OCI-LY7 (cell line): Measurements from ENCODE around the gene SLC13A2. TPM values are rescaled to one million over a fixed set of nuclear protein-coding genes. Genes with fewer than 3 reads are reported as not detected.

Experiments
- BruUV-seq: library from RNA; stranded (reverse); fragments of 400-500 nt; replicated peaks from 2 replicates; lab custom pipeline; 2021; lab: Mats Ljungman, UMichigan
- CTCF ChIA-PET: fragments of 300-600 bp; sonication (Branson Sonifier 250); formaldehyde crosslinking; loops from one replicate; lab custom pipeline; 2022; ENCODE audit warnings: antibody characterized with exemption; ENCODE audit not compliant: unreplicated experiment; lab: Charles Lee
- POLR2A ChIA-PET: fragments of 300-600 bp; sonication (Branson Sonifier 250); formaldehyde crosslinking; loops from one replicate; lab custom pipeline; 2022; ENCODE audit warnings: antibody characterized with exemption; lab: Charles Lee
- DNase-seq: peaks from one replicate; pipeline ENCODE4 v3.0.0-alpha.2; 2015; ENCODE audit warnings: low spot score
- H2AFZ ChIP-seq: fragments of 200-600 bp; sonication (generic), shearing (Covaris generic); 2 replicates; pipeline ENCODE4 v1.6.1; 2014; ENCODE audit warnings: mild to moderate bottlenecking, antibody characterized with exemption, low read length, moderate library complexity
- H3K27ac ChIP-seq: fragments of 200-600 bp; sonication (generic); 2 replicates; pipeline ENCODE4 v1.5.1; 2014; ENCODE audit warnings: mixed run types, low read depth, mild to moderate bottlenecking, moderate library complexity, low read length, inconsistent platforms; ENCODE audit not compliant: poor library complexity, severe bottlenecking
- H3K36me3 ChIP-seq: fragments of 200-600 bp; sonication (generic); 2 replicates; pipeline ENCODE4 v1.6.1; 2014; ENCODE audit warnings: mild to moderate bottlenecking, antibody characterized with exemption, low read length, moderate library complexity, mixed read lengths; ENCODE audit not compliant: insufficient read depth
- H3K4me1 ChIP-seq: fragments of 200-600 bp; sonication (generic); 2 replicates; pipeline ENCODE4 v1.5.1; 2014; ENCODE audit warnings: mild to moderate bottlenecking, low read length; ENCODE audit not compliant: insufficient read depth, poor library complexity, severe bottlenecking
- H3K4me2 ChIP-seq: fragments of 200-600 bp; sonication (generic); 2 replicates; pipeline ENCODE4 v1.6.1; 2014; ENCODE audit warnings: mild to moderate bottlenecking, low read length
- H3K4me3 ChIP-seq: fragments of 200-600 bp; sonication (generic); 2 replicates; pipeline ENCODE4 v1.5.1; 2014; ENCODE audit warnings: mild to moderate bottlenecking, low read depth, low read length; ENCODE audit not compliant: poor library complexity, severe bottlenecking
- H3K79me2 ChIP-seq: fragments of 200-600 bp; sonication (generic); 2 replicates; pipeline ENCODE4 v1.6.1; 2016; ENCODE audit warnings: low read depth, mild to moderate bottlenecking, low read length, moderate library complexity, mixed read lengths; ENCODE audit not compliant: insufficient read depth
- H3K9me2 ChIP-seq: fragments of 200-600 bp; sonication (generic); 2 replicates; pipeline ENCODE4 v1.6.1; 2016; ENCODE audit warnings: mild to moderate bottlenecking, low read length, mixed read lengths; ENCODE audit not compliant: insufficient read depth
- H3K9me3 ChIP-seq: fragments of 200-600 bp; sonication (generic); 2 replicates; pipeline ENCODE4 v1.6.1; 2014; ENCODE audit warnings: mild to moderate bottlenecking, mixed run types, low read length, mixed read lengths
- H4K20me1 ChIP-seq: fragments of 200-600 bp; sonication (generic); 2 replicates; pipeline ENCODE4 v1.6.1; 2014; ENCODE audit warnings: mild to moderate bottlenecking, antibody characterized with exemption, low read length, moderate library complexity, mixed read lengths; ENCODE audit not compliant: insufficient read depth
- CTCF ChIP-seq: fragments of 200-600 bp; sonication (generic); conservative IDR thresholded peaks from 2 replicates; pipeline ENCODE4 v1.5.1; 2014; ENCODE audit warnings: mild to moderate bottlenecking, antibody characterized with exemption, low read length, moderate library complexity, mixed read lengths
- EZH2phosphoT487 ChIP-seq: fragments of 200-600 bp; sonication (generic); IDR thresholded peaks from 2 replicates; pipeline ENCODE4 v1.6.1; 2018; ENCODE audit warnings: low read depth, borderline replicate concordance, mild to moderate bottlenecking, mixed run types, antibody characterized with exemption, low read length, moderate library complexity, mixed read lengths
- intact Hi-C: fragments of 100-400 bp; cut with micrococcal nuclease; formaldehyde crosslinking; loops from one replicate; pipeline ENCODE4 v1.10.0; 2022; ENCODE audit not compliant: unreplicated experiment
- total RNA-seq, 2 experiments: library from RNA; depleted of rRNA in 1 of 2; stranded (reverse); fragments of >200 nt in 1 of 2; shearing (Covaris generic) in 1 of 2; gene quantifications; 2 replicates each; pipeline ENCODE4 v1.2.3, GENCODE V29; 2014 to 2022

The SLC13A2 gene
- total RNA-seq, 2 experiments from 2014 or later, result not detected

GRCh38 chr17:28547096-28547622, 73.7 kb downstream of the SLC13A2 start:
- no peak for TF ChIP-seq CTCF
- no peak for TF ChIP-seq EZH2phosphoT487
- ChIA-PET POLR2A (interaction anchor here (0.6 kb wide), 1 partner anchor 102 kb away, joined by 5 read pairs; no protein-coding TSS in a partner anchor), CTCF (no interaction called here)
- Histone ChIP-seq H3K27ac (no peak overlapping the region), H3K36me3 (no peaks in the 10 kb centered on the region), H3K9me3 (no peaks in the 10 kb centered on the region), H3K4me3 (no peak overlapping the region), H2AFZ (no peak overlapping the region), H4K20me1 (no peaks in the 10 kb centered on the region), H3K9me2 (no peaks in the 10 kb centered on the region), H3K4me1 (peaks cover 27% of the 10 kb centered on the region), H3K79me2 (no peaks in the 10 kb centered on the region), H3K4me2 (no peak overlapping the region; the same call in 1 of the 2 replicates)
- DNase-seq, result no peak
- intact Hi-C loops, result no loop called here
- no TSS peak for BruUV-seq

Other genes starting within 250 kb of the SLC13A2 start
- 62.3 and 65.7 TPM in 2 replicates for gene TMEM97, start 154.4 kb upstream of the SLC13A2 start, total RNA-seq (2014; rRNA removed; shearing (Covaris generic))
- 65.1 and 69.6 TPM in 2 replicates for gene TMEM97, start 154.4 kb upstream of the SLC13A2 start, total RNA-seq (2022)
- gene IFT20, start 138.2 kb upstream of the SLC13A2 start, total RNA-seq (2014; rRNA removed; shearing (Covaris generic)), result 16.3 and 32.9 TPM in 2 replicates
- 23.8 and 23.9 TPM in 2 replicates for gene IFT20, start 138.2 kb upstream of the SLC13A2 start, total RNA-seq (2022)
- gene TNFAIP1, start 137.9 kb upstream of the SLC13A2 start, total RNA-seq (2014; rRNA removed; shearing (Covaris generic)), result 9.3 and 15.5 TPM in 2 replicates
- 10.6 and 14.7 TPM in 2 replicates for gene TNFAIP1, start 137.9 kb upstream of the SLC13A2 start, total RNA-seq (2022)
- gene POLDIP2, start 116.1 kb upstream of the SLC13A2 start, total RNA-seq (2014; rRNA removed; shearing (Covaris generic)), result 82.2 and 88.8 TPM in 2 replicates
- gene POLDIP2, start 116.1 kb upstream of the SLC13A2 start, total RNA-seq (2022), result 85.0 and 89.2 TPM in 2 replicates
- gene SEBOX, start 108.4 kb upstream of the SLC13A2 start, total RNA-seq (2014; rRNA removed; shearing (Covaris generic)), result not detected in 2 replicates
- not detected in 2 replicates for gene SEBOX, start 108.4 kb upstream of the SLC13A2 start, total RNA-seq (2022)
- gene VTN, start 103.3 kb upstream of the SLC13A2 start, total RNA-seq (2014; rRNA removed; shearing (Covaris generic)), result not detected in 2 replicates
- 0.40 TPM in 1 of 2 replicates, not detected in the other for gene VTN, start 103.3 kb upstream of the SLC13A2 start, total RNA-seq (2022)
- gene SARM1, start 102.0 kb upstream of the SLC13A2 start, total RNA-seq (2014; rRNA removed; shearing (Covaris generic)), result 4.7 and 7.5 TPM in 2 replicates
- gene SARM1, start 102.0 kb upstream of the SLC13A2 start, total RNA-seq (2022), result 21.3 and 21.7 TPM in 2 replicates
- 0.85 and 1.5 TPM in 2 replicates for gene SLC46A1, start 67.4 kb upstream of the SLC13A2 start, total RNA-seq (2014; rRNA removed; shearing (Covaris generic))
- 1.2 and 2.2 TPM in 2 replicates for gene SLC46A1, start 67.4 kb upstream of the SLC13A2 start, total RNA-seq (2022)
- not detected in 2 replicates for gene FOXN1, start 32.7 kb downstream of the SLC13A2 start, total RNA-seq (2014; rRNA removed; shearing (Covaris generic))
- gene FOXN1, start 32.7 kb downstream of the SLC13A2 start, total RNA-seq (2022), result not detected in 2 replicates
- 10.5 and 14.2 TPM in 2 replicates for gene UNC119, start 79.0 kb downstream of the SLC13A2 start, total RNA-seq (2014; rRNA removed; shearing (Covaris generic))
- gene UNC119, start 79.0 kb downstream of the SLC13A2 start, total RNA-seq (2022), result 8.4 and 14.9 TPM in 2 replicates
- 13.9 and 23.7 TPM in 2 replicates for gene PIGS, start 97.9 kb downstream of the SLC13A2 start, total RNA-seq (2014; rRNA removed; shearing (Covaris generic))
- gene PIGS, start 97.9 kb downstream of the SLC13A2 start, total RNA-seq (2022), result 34.0 and 34.5 TPM in 2 replicates
- gene ALDOC, start 103.3 kb downstream of the SLC13A2 start, total RNA-seq (2014; rRNA removed; shearing (Covaris generic)), result 62.4 and 70.7 TPM in 2 replicates
- 25.7 and 46.2 TPM in 2 replicates for gene ALDOC, start 103.3 kb downstream of the SLC13A2 start, total RNA-seq (2022)
- 161 and 163 TPM in 2 replicates for gene SPAG5, start 125.4 kb downstream of the SLC13A2 start, total RNA-seq (2014; rRNA removed; shearing (Covaris generic))
- 152 and 156 TPM in 2 replicates for gene SPAG5, start 125.4 kb downstream of the SLC13A2 start, total RNA-seq (2022)
- gene RSKR, start 140.5 kb downstream of the SLC13A2 start, total RNA-seq (2014; rRNA removed; shearing (Covaris generic)), result 24.7 and 30.4 TPM in 2 replicates
- gene RSKR, start 140.5 kb downstream of the SLC13A2 start, total RNA-seq (2022), result 59.6 and 66.2 TPM in 2 replicates
- gene BLTP2, start 171.5 kb downstream of the SLC13A2 start, total RNA-seq (2014; rRNA removed; shearing (Covaris generic)), result 147 and 151 TPM in 2 replicates
- gene BLTP2, start 171.5 kb downstream of the SLC13A2 start, total RNA-seq (2022), result 177 and 185 TPM in 2 replicates
- 31.2 and 31.8 TPM in 2 replicates for gene SDF2, start 188.3 kb downstream of the SLC13A2 start, total RNA-seq (2014; rRNA removed; shearing (Covaris generic))
- 32.9 and 38.6 TPM in 2 replicates for gene SDF2, start 188.3 kb downstream of the SLC13A2 start, total RNA-seq (2022)
- gene SUPT6H, start 188.6 kb downstream of the SLC13A2 start, total RNA-seq (2014; rRNA removed; shearing (Covaris generic)), result 32.1 and 33.7 TPM in 2 replicates
- gene SUPT6H, start 188.6 kb downstream of the SLC13A2 start, total RNA-seq (2022), result 70.4 and 76.5 TPM in 2 replicates
- 4.5 and 11.3 TPM in 2 replicates for gene PROCA1, start 238.2 kb downstream of the SLC13A2 start, total RNA-seq (2014; rRNA removed; shearing (Covaris generic))
- 4.6 and 5.9 TPM in 2 replicates for gene PROCA1, start 238.2 kb downstream of the SLC13A2 start, total RNA-seq (2022)
- 0.22 TPM in 1 of 2 replicates, not detected in the other for gene RAB34, start 244.2 kb downstream of the SLC13A2 start, total RNA-seq (2014; rRNA removed; shearing (Covaris generic))
- gene RAB34, start 244.2 kb downstream of the SLC13A2 start, total RNA-seq (2022), result 0.46 and 0.99 TPM in 2 replicates
- gene RPL23A, start 246.3 kb downstream of the SLC13A2 start, total RNA-seq (2014; rRNA removed; shearing (Covaris generic)), result 930 and 1,152 TPM in 2 replicates
- 2,557 and 2,633 TPM in 2 replicates for gene RPL23A, start 246.3 kb downstream of the SLC13A2 start, total RNA-seq (2022)